GM19324 (cell line): Measurements from ENCODE around the gene RNF220.
"Not testable (repeated sequence)": the region's sequence is repeated elsewhere in the genome, so short reads cannot be mapped to it uniquely, and the experiment has no call there.

Experiments used
- ATAC-seq: cut with Tn5 transposase; IDR thresholded peaks from one replicate; pipeline ENCODE4 v1.9.1; 2021; ENCODE audit warnings: mild to moderate bottlenecking, moderate library complexity; ENCODE audit not compliant: unreplicated experiment, low FRiP score

RNF220 gene

DNA sequence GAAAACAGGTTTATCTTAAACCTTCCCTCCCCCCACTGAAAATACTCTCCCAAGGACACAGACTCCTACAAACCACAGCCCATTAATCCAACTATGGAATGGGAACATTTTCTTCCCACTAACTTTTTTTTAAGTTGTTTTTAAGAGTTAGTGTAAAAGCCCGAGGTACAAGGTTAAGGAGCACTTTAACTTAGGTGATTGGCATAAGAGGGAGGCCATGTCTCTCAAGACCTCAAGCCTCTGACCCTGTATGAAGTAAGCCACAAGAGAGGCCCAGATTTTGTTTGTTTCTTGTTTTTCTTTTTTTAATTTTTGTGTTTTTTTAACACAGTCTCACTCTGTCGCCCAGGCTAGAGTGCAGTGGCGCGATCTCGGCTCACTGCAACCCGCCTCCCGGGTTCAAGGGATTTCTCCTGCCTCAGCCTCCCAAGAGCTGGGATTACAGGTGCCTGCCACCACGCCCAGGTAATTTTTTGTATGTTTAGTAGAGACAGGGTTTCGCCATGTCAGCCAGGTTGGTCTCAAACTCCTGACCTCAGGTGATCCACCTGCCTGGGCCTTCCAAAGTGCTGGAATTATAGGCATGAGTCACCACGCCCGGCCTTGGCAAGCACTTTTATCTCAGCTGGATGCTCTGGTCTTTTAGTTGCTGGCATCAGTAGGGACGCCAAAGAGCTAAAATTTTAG, 283.8 kb downstream of the RNF220 start:
- no peak for ATAC-seq

DNA sequence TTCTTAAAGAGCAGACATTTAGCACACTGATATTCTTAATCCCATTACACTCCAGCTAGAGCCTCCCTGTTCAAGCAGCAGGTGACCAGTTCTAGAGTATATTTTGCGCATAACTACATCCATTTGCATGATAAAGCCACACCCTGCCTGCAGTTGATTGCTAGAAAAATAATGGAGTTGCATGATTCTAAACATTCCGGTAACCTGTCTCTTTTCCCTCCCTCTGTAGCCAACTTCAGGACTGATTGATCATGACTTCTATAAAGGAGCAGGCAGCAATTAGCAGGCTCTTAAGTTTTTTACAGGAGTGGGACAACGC, 284.4 kb downstream of the RNF220 start:
- no peak for ATAC-seq

DNA sequence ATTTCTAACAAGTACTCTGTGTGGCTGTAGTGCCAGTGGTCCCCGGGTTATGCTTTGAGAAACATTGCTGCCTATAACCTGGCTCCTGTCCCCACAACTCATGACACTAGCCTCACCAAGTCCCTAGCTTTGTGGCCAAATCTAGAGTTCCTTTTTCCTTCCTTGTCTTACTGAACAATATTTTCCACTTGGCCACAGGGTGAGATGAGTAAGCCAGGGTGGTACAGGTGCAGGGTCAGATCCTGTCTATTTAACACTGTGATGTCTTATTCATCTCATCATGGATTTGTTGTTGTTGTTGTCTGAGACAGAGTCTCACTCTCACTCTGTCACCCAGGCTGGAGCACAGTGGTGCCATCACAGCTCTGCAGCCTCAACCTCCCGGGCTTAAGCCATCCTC, 288.1 kb downstream of the RNF220 start:
- no peak for ATAC-seq

DNA sequence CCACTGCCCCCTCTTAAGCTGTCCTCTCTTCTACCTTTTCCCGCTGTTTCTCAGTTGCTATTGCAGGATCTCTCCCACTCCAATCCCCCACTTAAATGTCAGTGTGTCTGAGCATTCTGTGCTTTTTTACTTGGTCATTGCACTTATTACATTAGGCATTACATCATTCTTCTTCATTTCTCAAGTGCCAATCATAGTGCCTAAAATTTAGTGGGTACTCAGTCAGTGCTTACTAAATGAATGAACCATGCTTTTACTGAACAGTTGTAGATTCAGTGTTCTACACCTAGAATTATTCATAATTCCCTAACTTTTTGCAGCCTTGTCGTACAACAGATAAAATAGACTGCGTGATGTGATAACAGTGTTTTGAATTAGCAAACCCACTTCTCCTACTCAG, 288.8 kb downstream of the RNF220 start:
- no peak for ATAC-seq

DNA sequence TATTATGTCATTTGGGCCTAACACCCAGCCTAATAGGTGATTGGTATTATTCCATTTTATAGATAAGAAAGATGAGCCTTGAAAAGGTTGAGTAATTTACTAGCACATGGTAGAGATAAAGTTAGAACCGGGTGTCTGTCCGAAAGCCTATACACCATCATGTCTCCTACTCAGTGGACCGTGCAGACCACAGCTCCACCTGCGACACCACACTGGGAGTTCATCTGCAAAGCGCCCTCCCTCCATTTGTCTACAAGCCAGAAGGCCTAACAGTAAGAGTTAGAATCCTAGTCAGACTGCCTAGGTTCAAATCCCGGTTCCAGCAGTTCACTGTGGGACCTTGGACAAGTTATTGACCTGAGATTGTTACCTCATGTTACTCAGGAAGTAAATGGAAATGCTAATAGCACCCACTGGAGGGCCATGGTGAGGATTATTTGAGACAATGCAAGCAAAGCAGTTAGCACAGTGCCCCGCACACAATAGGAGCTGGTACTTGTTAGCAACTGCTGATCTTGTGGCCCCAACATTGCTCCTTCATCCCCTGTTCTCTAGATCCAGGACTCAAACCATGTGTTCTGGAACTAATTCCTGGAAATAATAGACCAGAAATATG, 289.9 kb downstream of the RNF220 start:
- no peak for ATAC-seq

DNA sequence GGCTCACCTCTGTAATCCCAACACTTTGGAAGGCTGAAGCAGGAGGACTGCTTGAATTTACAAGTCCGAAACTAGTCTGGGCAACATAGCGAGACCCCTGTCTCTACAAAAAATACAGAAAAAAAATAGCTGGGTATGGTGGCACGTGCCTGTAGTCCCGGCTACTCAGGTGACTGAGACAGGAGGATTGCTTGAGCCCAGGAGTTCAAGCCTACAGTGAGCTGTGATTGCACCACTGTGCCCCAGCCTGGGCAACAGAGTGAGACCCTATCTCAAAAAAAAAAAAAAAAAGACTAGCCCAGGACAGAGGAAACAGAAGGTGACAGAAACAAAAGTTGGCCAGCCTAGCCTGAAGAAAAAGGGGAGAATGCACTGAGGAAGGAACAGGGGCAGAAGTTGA, 290.6 kb downstream of the RNF220 start:
- ATAC-seq = no peak

DNA sequence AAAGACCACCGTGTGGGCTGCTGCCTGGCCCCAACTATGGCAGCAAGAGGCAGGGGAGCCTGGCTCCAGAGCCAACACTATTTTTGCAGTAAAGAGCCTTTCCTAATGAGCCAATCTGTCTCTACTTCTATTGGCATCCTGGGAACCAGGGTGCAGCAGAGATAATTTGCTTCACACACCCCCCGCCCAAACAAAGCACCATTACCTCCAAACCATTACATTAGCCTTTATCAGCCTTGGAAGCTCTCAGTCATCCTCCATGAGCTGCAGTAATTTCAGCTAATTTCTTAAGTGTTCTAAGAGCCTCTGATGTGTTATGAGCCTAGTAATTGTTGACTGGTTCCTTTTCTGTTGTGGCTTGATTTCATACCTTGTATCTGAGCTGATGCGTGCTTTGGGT, 291.0 kb downstream of the RNF220 start:
- no peak for ATAC-seq

DNA sequence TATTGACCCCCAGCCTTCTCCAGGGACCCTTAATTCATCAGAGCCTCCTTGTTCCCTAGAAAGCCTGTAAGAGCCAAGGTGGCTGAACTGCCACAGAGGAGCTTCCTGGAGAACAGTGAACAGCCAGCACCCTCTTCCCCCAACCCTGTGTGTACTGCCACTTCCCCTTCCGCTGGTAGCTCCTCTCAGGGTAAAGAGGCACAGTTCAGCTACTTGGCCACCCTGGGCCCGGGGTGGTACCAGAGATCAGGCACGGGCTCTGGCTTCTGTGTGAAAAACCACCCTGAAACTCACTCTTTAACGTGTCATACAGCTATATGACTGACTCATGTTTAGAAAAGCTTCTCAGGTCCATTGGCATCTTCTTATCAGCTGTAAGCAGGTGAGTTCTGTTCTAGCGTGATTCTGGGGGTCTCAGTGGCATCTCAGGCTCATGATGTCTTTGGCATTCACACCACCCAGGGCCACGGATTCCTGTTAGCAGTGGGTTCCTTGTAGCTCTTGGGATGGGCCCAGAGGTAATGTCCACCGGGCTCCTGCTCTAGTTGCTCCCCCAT, 291.8 kb downstream of the RNF220 start:
- ATAC-seq = no peak

DNA sequence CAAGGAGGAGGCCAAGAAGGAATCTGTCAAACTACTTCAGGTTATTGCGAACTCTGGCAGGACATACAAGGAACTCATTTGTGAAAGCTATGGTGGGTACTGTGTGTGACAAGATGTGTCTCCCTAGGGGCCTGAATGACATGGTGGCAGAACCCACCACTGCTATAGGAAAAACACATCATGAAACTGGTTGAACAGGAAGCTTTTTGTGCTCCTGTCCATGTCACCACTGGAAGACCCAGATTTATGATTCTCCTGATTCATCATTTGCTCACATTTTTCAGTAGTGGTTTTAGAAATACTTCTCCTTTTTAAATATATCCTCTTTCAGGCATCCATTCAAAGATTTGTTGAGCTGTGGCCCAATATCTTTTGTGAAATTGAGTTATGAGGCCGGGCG, 293.1 kb downstream of the RNF220 start:
- no peak for ATAC-seq

DNA sequence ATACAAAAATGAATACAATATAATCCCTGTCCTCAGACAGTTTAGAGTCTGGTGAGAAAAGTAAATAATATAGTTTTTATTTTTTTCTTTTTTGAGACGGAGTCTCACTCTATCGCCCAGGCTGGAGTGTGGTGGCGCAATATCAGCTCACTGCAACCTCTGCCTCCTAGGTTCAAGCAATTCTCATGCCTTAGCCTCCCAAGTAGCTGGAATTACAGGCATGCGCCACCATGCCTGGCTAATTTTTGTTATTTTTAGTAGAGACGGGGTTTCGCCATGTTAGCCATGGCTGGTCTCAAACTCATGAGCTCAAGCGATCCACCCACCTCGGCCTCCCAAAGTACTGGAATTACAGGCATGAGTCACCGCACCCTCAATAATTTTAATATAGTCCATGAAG, 294.3 kb downstream of the RNF220 start:
- not testable (repeated sequence) for ATAC-seq

DNA sequence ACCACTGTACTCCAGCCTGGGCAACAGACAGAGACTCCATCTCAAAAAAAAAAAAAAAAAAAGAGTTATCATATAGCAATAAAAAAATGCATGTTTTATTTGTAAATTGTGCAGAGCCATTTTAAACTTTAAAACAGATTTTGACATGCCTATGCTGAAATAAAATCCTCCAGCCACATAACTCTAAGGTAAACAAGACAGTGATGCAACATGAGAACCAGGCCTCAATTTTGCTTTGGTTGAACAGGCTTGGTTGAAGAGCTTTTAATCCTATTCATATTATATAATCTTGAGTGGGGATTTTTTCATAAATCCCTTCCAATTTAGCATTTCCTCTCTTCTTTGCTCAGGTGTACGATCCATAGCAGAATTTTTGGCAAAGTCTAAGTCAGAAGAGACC, 295.5 kb downstream of the RNF220 start:
- ATAC-seq = no peak

DNA sequence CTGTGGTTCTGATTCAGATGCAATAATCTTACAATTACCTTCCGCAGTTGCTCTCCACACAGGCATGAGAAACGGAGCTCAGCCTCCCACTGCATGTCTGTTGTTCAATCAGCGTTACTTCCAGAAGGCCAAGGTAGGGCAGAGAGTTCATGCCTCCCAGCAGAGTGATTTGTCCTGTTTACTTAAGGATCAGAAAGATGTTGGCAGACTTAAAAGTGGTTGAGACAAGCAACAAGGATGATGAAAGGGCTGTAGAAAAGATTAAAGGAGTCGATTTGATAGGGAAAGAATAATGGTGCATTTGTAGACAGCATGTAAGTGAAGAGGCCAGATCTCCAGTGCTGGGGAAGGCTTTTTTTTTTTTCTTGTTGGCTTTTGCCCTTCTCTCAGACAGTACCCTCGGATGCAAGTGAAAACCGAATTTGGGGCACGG, 296.1 kb downstream of the RNF220 start:
- ATAC-seq = no peak
